Ishikawa (cell line): ENCODE results near the gene PROC.
A peak's percentile ranks its signal among the peaks of the same experiment; 100 is the strongest.

Experiments used
- CEBPB ChIP-seq: IDR thresholded peaks from 2 replicates; pipeline ENCODE4 v1.6.1; 2012
- CREB1 ChIP-seq: IDR thresholded peaks from 2 replicates; pipeline ENCODE4 v1.6.1; 2012; ENCODE audit warnings: low read depth
- EGR1 ChIP-seq: IDR thresholded peaks from 2 replicates; pipeline ENCODE4 v1.6.1; 2012
- EP300 ChIP-seq: IDR thresholded peaks from 2 replicates; pipeline ENCODE4 v1.6.1; 2012; ENCODE audit warnings: borderline replicate concordance
- FOXM1 ChIP-seq: IDR thresholded peaks from 2 replicates; pipeline ENCODE4 v1.6.1; 2012; ENCODE audit warnings: low read depth, borderline replicate concordance
- MAX ChIP-seq: IDR thresholded peaks from 2 replicates; pipeline ENCODE4 v1.6.1; 2012
- NFIC ChIP-seq: IDR thresholded peaks from 2 replicates; pipeline ENCODE4 v1.6.1; 2012
- RAD21 ChIP-seq: IDR thresholded peaks from 2 replicates; pipeline ENCODE4 v1.6.1; 2012; ENCODE audit warnings: low read depth
- REST ChIP-seq: IDR thresholded peaks from 2 replicates; pipeline ENCODE4 v1.6.1; 2012; ENCODE audit warnings: low read depth, mild to moderate bottlenecking
- TAF1 ChIP-seq: IDR thresholded peaks from 2 replicates; pipeline ENCODE4 v1.6.1; 2012; ENCODE audit warnings: low read depth, mild to moderate bottlenecking
- TCF12 ChIP-seq: IDR thresholded peaks from 2 replicates; pipeline ENCODE4 v1.6.1; 2012; ENCODE audit warnings: low read depth
- TEAD4 ChIP-seq: IDR thresholded peaks from 2 replicates; pipeline ENCODE4 v1.6.1; 2012
- USF1 ChIP-seq: IDR thresholded peaks from 2 replicates; pipeline ENCODE4 v1.6.1; 2012
- YY1 ChIP-seq: IDR thresholded peaks from 2 replicates; pipeline ENCODE4 v1.6.1; 2012; ENCODE audit warnings: low read depth
- ZBTB7A ChIP-seq: IDR thresholded peaks from 2 replicates; pipeline ENCODE4 v1.6.1; 2012; ENCODE audit warnings: low read depth

Gene PROC

DNA sequence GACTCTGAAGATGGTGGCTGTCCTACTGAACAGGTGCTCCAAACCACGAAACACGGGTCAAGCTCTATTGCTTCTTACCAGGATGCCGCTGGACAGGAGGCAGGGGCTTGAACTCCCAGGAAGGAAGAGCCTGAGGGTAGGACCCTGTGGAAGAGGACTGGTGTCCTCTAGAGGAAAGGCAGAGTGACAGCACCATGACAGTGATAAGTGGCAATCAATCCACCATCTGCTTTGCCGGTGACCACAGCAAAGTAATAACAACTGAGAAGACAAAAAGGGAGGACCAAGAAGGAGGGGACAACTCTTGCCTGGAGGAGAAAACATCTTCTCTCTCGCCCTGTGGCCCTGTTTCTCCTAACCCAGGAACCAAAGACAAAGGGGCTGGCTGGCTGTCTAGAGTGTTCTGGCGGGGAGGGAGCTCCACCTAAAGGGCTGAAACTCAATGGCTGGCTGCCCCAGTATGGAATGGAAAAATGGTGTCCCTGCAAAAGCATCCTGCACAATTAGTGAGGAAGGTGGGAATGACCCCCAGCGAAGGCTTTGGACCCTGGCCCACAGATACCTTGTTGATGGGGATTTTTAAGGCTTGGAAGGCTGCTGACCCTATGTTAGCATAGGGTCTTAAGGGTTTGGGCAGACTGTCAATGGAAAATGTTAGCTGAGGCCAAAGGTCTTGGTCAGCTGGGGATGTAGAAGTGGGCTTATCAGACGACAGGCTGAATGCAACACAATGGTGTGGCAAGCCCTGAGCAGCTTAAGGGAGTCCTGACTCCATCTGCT lies 35.4 kb downstream of the PROC start:
- TF ChIP-seq ZBTB7A (no peak), NFIC (no peak), RAD21 (peak; percentile 46; the same call in 1 of the 2 replicates), TAF1 (no peak), CEBPB (no peak), TEAD4 (no peak)

GRCh38 chr2:127454595-127455565 lies 36.7 kb downstream of the PROC start:
- TF ChIP-seq YY1 (no peak), MAX (peak; percentile 68)

DNA sequence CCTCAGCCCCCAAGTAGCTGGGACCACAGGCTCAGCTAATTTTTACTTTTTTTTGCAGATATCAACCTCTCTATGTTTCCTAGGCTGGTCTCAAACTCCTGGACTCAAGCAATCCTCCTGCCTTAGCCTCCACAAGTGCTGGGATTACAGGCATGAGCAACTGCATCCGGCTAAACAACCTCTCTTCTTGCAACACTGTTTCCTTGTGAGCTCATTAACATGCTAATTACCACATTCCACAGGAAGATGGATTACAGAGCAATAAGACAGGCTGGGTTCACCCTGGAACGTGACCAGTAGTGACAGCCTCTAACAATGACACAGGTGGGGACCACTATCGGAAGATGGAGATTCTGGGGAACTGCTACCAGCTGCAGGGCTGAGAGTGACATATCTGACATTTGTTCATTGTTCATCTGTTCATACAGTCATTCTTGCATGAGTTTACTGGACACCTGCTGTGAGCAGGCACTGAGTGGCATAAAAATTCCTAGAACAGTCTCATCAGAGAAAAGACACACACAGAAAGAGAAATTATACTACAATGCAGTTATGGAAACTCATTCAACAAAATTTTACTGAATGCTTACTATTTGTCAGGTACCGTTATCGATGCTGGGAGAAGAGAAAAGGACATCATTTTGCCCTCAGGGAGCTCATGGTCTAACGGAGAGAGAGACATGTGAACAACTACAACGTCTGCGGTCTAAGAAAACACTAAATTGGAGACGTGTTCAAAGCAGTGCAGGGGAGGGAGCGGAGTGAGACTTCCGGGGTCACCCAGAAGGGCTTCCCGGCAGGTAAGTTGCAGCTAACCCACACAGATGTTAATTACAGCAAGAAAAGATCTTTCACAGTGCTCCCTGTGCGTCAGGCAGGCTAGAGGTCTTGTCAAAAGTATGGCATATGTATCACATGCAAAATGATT lies 37.6 kb downstream of the PROC start:
- TF ChIP-seq MAX: no peak
- TF ChIP-seq RAD21: no peak
- no peak for TF ChIP-seq EP300
- TF ChIP-seq YY1: no peak
- TF ChIP-seq TCF12: no peak
- TF ChIP-seq TEAD4: no peak
- TF ChIP-seq CREB1: no peak
- no peak for TF ChIP-seq NFIC
- no peak for TF ChIP-seq ZBTB7A
- TF ChIP-seq REST: no peak
- TF ChIP-seq FOXM1: no peak
- no peak for TF ChIP-seq EGR1
- no peak for TF ChIP-seq CEBPB
- no peak for TF ChIP-seq USF1
- TF ChIP-seq TAF1: no peak

- TF ChIP-seq FOXM1: no peak
- TF ChIP-seq MAX: no peak
- TF ChIP-seq YY1: no peak
- no peak for TF ChIP-seq EP300
- TF ChIP-seq RAD21: no peak
- no peak for TF ChIP-seq CEBPB
- no peak for TF ChIP-seq ZBTB7A
- no peak for TF ChIP-seq TAF1
- TF ChIP-seq REST: no peak
- no peak for TF ChIP-seq NFIC
- TF ChIP-seq CREB1: no peak
- no peak for TF ChIP-seq TEAD4
- no peak for TF ChIP-seq EGR1
- TF ChIP-seq TCF12: no peak
- TF ChIP-seq USF1: no peak
These were observed 38.7 kb downstream of the PROC start for GRCh38 chr2:127456960-127457359.
